Measurements from ENCODE around the gene KIAA1217. TPM values are rescaled to one million over a fixed set of nuclear protein-coding genes. Genes with fewer than 3 reads are reported as not detected.

The KIAA1217 gene
- total and polyA plus RNA-seq, 2 of the 8 experiments (the other 6 are each of a cell fraction or from before 2014, with no cell fraction given): 4.5 to 15.6 TPM

DNA sequence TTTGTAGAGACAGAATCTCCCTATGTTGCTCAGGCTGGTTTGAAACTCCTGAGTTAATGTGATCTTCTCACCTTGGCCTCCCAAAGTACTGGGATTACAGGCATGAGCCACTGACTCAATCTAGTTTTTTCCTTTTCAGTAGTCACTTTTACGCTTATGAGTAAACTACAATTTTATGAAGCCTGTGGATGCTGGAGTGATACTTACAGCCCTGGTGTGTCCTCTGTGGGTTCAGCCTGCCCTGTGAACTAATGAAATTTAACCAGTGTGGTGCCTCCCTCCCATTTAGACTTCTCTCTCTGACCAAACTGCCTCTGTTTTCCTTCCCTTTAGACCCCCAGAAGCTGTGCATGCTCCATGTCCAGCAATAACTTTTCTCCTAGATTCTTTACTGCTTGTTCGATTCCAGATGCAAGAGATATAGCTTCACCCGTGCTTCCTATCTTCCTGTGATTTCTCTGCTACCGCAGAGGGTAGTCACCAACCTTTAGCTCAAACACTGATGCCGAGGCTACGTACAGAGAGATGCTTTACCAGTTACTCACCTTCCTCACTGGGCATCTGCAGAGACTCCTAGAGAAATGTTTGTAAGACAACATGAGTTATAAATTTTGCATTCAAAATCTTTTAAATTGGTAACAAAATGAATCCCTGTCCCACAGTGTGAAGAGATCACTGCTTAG, 90.8 kb downstream of the KIAA1217 start (continued):
- TF ChIP-seq, protein P1, sequence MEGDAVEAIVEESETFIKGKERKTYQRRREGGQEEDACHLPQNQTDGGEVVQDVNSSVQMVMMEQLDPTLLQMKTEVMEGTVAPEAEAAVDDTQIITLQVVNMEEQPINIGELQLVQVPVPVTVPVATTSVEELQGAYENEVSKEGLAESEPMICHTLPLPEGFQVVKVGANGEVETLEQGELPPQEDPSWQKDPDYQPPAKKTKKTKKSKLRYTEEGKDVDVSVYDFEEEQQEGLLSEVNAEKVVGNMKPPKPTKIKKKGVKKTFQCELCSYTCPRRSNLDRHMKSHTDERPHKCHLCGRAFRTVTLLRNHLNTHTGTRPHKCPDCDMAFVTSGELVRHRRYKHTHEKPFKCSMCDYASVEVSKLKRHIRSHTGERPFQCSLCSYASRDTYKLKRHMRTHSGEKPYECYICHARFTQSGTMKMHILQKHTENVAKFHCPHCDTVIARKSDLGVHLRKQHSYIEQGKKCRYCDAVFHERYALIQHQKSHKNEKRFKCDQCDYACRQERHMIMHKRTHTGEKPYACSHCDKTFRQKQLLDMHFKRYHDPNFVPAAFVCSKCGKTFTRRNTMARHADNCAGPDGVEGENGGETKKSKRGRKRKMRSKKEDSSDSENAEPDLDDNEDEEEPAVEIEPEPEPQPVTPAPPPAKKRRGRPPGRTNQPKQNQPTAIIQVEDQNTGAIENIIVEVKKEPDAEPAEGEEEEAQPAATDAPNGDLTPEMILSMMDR (IDR thresholded peaks at IDR 0.05; ENCODE audit: control extremely low read depth in 1 of 3, insufficient read depth in 1 of 3, low read depth in 1 of 3, low read length in 3 of 3): no peak
- TF ChIP-seq EP300 (IDR thresholded peaks at IDR 0.05; ENCODE audit: borderline replicate concordance in 1 of 2, low read depth in 2 of 2, low read length in 2 of 2): no peak
- TF ChIP-seq, protein P2, sequence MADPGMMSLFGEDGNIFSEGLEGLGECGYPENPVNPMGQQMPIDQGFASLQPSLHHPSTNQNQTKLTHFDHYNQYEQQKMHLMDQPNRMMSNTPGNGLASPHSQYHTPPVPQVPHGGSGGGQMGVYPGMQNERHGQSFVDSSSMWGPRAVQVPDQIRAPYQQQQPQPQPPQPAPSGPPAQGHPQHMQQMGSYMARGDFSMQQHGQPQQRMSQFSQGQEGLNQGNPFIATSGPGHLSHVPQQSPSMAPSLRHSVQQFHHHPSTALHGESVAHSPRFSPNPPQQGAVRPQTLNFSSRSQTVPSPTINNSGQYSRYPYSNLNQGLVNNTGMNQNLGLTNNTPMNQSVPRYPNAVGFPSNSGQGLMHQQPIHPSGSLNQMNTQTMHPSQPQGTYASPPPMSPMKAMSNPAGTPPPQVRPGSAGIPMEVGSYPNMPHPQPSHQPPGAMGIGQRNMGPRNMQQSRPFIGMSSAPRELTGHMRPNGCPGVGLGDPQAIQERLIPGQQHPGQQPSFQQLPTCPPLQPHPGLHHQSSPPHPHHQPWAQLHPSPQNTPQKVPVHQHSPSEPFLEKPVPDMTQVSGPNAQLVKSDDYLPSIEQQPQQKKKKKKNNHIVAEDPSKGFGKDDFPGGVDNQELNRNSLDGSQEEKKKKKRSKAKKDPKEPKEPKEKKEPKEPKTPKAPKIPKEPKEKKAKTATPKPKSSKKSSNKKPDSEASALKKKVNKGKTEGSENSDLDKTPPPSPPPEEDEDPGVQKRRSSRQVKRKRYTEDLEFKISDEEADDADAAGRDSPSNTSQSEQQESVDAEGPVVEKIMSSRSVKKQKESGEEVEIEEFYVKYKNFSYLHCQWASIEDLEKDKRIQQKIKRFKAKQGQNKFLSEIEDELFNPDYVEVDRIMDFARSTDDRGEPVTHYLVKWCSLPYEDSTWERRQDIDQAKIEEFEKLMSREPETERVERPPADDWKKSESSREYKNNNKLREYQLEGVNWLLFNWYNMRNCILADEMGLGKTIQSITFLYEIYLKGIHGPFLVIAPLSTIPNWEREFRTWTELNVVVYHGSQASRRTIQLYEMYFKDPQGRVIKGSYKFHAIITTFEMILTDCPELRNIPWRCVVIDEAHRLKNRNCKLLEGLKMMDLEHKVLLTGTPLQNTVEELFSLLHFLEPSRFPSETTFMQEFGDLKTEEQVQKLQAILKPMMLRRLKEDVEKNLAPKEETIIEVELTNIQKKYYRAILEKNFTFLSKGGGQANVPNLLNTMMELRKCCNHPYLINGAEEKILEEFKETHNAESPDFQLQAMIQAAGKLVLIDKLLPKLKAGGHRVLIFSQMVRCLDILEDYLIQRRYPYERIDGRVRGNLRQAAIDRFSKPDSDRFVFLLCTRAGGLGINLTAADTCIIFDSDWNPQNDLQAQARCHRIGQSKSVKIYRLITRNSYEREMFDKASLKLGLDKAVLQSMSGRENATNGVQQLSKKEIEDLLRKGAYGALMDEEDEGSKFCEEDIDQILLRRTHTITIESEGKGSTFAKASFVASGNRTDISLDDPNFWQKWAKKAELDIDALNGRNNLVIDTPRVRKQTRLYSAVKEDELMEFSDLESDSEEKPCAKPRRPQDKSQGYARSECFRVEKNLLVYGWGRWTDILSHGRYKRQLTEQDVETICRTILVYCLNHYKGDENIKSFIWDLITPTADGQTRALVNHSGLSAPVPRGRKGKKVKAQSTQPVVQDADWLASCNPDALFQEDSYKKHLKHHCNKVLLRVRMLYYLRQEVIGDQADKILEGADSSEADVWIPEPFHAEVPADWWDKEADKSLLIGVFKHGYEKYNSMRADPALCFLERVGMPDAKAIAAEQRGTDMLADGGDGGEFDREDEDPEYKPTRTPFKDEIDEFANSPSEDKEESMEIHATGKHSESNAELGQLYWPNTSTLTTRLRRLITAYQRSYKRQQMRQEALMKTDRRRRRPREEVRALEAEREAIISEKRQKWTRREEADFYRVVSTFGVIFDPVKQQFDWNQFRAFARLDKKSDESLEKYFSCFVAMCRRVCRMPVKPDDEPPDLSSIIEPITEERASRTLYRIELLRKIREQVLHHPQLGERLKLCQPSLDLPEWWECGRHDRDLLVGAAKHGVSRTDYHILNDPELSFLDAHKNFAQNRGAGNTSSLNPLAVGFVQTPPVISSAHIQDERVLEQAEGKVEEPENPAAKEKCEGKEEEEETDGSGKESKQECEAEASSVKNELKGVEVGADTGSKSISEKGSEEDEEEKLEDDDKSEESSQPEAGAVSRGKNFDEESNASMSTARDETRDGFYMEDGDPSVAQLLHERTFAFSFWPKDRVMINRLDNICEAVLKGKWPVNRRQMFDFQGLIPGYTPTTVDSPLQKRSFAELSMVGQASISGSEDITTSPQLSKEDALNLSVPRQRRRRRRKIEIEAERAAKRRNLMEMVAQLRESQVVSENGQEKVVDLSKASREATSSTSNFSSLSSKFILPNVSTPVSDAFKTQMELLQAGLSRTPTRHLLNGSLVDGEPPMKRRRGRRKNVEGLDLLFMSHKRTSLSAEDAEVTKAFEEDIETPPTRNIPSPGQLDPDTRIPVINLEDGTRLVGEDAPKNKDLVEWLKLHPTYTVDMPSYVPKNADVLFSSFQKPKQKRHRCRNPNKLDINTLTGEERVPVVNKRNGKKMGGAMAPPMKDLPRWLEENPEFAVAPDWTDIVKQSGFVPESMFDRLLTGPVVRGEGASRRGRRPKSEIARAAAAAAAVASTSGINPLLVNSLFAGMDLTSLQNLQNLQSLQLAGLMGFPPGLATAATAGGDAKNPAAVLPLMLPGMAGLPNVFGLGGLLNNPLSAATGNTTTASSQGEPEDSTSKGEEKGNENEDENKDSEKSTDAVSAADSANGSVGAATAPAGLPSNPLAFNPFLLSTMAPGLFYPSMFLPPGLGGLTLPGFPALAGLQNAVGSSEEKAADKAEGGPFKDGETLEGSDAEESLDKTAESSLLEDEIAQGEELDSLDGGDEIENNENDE (IDR thresholded peaks at IDR 0.05; ENCODE audit: insufficient replicate concordance, low read length): no peak
- TF ChIP-seq MAFK (IDR thresholded peaks at IDR 0.05; ENCODE audit: low read depth, low read length): no peak
- TF ChIP-seq CBX5 (IDR thresholded peaks at IDR 0.05; ENCODE audit: low read depth, low read length): no peak

All from H1 (cell line).